ENCODE results near the gene BCAS2.
A peak's percentile ranks its signal among the peaks of the same experiment; 100 is the strongest.
"Not testable (repeated sequence)": the region's sequence is repeated elsewhere in the genome, so short reads cannot be mapped to it uniquely, and the experiment has no call there.

Gene BCAS2

DNA sequence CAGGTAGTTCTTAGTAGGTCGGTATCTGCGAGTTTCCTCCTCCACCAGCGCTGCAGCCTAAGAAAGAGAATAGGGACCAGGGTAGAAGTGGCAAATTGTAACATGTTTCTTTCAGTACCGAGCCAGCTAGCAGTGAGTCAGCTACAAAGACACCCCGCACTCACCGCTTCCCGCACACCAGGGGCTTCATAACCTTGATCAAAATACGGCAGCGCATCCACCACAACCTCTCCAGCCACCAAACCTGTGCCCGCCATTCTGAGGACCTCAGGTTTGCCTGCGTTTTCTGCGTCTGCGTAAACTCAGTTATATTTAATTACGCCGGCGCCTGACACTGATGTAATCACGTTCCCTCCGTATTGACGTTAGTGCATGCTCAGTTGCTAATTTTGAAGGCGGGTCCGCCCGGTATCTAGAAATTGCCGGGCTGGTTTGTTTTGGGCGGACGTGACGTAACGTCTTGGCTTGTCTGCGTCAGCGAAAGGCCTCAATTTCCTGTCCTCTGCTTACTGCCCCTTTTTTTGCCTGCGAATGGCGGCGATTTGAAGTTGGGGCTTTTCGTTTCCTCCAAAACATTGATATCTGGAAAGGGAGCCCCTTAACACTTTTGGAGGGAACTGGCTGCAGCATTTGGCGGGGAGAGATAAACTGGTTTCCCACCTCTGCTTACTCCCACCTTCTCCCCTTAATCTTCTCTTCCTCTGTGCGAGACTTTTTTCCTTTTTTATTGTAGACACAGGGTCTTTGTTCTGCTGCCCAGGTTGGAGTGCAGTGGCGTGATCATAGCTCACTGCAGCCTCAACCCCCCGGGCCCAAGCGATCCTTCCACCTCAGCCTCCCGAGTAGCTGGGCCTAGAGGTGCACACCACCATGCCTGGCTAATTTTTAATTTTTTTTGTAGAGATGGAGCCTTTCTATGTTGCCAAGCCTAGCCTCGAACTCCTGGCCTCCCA is at the start of gene BCAS2:
Gene BCAS2 (minus strand): TSS at position 281 of the 953 bp plus-strand sequence. CDS start 24 bp downstream, at position 257.
- DNase-seq (ENCODE audit: low read depth) = peak; percentile 88

- DNase-seq (ENCODE audit: low read depth) = no peak
These were observed 45.7 kb upstream of the BCAS2 start for GRCh38 chr1:114627107-114627506.

GRCh38 chr1:114623364-114623763 is 41.9 kb upstream of the BCAS2 start:
- no peak for DNase-seq (ENCODE audit: low read depth)

GRCh38 chr1:114620419-114620818 is 39.0 kb upstream of the BCAS2 start:
- DNase-seq (ENCODE audit: low read depth) = no peak

DNA sequence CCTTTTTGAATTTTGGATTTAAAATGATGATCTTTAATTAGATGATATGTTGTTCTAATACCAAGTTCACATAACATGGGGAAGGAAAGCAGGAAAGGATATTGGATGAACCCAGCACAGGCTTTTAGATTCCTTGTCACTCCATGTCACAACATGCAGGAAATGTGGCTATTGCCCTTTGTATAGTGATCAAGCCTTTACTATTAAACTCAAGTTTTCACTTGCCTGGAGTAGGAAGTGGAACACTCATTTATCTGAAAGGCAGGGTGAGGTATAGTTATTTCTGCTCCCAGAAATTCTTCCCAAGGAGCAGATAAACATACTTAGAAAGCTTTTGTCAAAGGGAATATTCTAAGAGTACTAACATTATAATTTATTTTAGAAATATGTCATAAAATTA is 37.2 kb upstream of the BCAS2 start:
- no peak for DNase-seq (ENCODE audit: low read depth)

DNA sequence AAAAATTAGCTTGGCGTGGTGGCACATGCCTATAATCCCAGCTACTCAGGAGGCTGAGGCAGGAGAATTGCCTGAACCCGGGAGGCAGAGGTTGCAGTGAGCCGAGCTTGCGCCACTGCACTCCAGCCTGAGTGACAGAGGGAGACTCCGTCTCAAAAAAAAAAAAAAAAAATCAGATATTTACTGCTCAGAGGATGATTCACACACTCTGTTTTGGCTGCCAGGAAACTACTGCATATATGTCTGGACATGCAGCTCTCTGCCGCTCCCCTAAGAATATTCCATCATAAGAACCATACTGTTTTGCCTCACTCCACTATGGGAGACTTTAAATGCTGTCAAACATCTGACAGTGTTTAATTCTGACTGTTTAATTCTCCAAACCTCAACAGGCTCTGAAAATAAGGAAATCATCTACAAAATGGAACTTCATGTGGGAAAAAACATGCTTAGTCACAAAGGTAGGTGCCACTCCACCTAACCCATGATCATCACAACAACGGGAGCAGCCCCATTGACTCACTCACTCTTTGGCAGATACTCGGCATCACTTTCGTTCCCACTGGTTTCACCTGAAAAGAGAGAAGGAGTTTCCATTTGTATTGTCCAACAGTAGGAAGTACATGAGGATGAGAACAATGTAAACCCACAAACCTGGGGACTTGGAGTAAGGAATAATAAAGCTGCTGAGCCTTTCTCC is 29.3 kb upstream of the BCAS2 start:
- no peak for DNase-seq (ENCODE audit: low read depth)

DNA sequence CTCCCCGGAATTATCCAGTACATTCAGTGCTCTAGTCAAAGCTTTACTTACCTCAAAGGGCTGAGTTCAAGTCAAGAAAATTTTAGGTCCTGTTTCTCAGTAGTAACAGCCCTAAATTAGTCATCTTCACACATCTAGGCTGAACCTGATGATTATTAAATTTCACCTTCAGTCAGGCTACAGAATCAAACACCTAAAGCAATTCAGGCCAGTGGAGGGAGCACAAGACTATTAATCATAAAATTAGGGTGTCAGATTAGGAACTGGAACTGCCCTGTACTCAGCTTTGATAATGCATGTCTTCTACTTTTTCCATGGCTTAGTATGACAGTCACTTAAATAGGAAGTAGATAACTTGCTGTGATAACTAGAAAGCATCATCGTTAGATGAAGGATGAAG is 28.4 kb upstream of the BCAS2 start:
- no peak for DNase-seq (ENCODE audit: low read depth)

GRCh38 chr1:114609026-114609425 is 27.6 kb upstream of the BCAS2 start:
- DNase-seq (ENCODE audit: low read depth) = no peak

- DNase-seq (ENCODE audit: low read depth) = no peak
These were observed 25.8 kb upstream of the BCAS2 start for GRCh38 chr1:114607223-114607622.

DNA sequence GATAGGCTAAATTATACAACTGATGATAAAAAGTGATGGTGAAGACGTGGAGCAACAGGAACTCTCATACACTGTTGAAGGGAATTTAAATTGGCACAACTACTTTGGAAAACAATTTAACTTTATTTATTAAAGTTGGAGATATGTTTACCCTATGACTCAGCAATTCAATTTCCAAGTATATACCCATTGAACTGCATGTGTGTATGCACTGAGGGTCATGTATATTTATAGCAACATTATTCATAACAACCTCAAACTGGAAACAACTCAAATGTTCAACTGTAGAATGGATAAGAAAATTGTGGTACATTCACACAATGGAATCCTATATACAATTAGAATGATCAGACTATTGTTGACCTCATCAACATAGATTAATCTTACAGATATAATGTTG is 16.5 kb upstream of the BCAS2 start:
- DNase-seq (ENCODE audit: low read depth) = no peak

DNA sequence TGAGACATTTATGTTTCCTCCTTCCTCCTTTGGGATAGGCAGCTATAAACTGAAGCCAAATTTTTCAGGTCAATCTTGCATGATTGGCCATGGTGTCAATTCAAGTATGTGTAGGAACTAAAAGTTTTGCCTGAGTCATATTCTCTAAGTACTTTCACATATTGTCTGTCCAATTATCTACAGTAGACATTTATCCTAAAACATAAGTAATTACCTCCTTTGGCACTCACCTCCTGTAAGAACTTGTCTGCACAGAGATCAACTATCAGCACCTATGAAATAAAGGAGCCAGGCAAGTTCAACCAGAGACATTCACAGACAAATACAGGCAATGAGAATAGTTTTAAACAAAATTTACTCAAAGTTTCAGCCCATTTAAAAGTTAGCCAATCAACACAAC is 14.2 kb upstream of the BCAS2 start:
- no peak for DNase-seq (ENCODE audit: low read depth)

DNA sequence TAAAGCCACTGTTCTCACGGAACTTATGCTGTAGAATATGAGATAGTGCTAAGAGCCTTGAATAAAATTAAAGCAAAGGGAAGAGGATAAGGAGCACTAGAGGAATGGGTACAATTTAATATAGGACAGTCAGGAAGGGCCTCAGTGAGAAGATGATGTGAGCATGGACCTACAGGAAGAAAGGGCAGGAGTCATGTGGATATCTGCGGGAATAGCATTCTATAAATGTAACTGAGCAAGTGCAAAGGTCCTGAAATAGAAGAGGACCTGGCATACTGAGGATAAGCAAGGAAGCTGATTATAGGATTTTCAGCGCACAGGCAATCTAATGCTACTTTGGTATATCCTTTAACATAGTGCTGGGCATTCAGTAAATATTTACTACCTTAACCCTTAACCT is 12.6 kb upstream of the BCAS2 start:
- DNase-seq (ENCODE audit: low read depth) = no peak

DNA sequence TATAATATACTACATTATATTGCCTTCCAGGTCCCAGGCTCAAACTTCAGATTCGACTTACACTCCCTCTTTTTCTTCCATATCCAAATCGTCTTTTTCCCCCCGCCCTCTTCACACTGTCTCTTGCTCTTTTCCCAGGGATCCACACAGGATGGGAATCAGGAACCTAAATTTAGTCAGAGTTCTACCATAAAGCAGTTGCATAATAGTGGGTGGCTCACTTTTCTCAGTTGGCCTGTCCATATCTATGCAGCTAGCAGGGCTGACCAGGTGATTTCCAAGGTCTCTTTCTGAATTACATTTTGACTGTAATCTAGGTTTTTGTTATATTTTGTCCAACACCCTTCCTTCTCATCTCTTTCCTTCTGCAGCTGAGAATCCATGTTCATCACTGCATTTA is 7.7 kb upstream of the BCAS2 start:
- no peak for DNase-seq (ENCODE audit: low read depth)

GRCh38 chr1:114588196-114588689 is 6.8 kb upstream of the BCAS2 start:
- no peak for DNase-seq (ENCODE audit: low read depth)

GRCh38 chr1:114587203-114587991 is 6.0 kb upstream of the BCAS2 start:
- no peak for DNase-seq (ENCODE audit: low read depth)

DNA sequence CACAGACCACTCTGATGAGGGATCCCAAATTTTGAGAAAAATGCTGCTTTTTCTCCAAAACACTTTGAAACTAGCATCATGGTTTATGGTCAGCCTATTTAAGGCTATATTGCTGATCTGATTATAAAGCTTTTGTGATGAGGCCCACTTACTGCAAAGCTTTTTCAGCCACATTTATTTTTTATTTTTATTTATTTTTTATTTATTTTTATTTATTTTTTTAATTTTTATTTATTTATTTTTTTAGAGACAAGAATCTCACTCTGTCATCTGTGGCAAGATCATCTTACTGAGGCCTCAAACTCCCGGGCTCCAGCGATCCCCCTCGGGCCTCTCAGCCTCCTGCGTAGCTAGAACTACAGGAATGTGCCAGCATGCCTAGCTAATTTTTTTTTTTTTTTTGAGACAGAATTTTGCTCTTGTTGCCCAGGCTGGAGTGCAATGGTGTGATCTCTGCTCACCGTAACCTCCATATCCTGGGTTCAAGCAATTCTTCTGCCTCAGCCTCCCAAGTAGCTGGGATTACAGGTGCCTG is 5.2 kb upstream of the BCAS2 start:
- DNase-seq (ENCODE audit: low read depth) = no peak

DNA sequence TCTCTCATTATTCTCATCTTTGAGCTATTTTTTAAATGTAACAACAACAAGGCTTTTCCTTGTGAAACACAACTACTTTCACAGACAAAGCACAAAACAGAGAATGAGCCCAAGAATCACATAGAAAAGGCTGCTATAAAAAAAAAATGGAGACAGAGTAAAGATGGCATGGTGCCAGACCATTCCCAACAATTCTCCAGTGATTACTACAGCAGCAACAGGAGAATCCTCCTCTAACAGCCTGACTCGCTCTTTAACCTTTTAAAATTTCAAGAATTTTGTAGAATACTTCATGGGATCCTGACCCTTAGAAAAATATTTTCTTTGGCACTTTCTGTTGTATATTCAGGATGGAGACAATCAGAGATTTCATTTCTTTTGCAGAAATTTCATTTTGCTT is 3.8 kb upstream of the BCAS2 start:
- no peak for DNase-seq (ENCODE audit: low read depth)

DNA sequence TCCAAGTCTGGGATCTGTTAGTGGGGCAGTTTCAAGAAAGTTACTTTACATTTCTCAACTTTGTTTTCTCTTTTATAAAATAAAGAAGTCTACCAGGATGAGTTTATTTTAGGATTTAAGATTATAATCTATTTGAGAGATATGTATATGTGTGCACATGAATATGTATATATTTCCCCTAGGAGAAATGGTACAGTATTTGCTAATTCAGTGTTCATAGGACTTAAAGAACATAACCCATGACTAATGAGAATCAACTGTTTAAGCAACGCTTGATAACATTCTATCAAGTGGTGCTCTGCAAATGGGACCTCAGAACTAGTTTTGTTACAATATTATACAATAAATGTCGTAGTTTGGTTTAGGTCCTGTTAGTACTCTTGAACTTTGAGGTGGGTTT is 7.0 kb downstream of the BCAS2 start:
- DNase-seq (ENCODE audit: low read depth) = no peak

DNA sequence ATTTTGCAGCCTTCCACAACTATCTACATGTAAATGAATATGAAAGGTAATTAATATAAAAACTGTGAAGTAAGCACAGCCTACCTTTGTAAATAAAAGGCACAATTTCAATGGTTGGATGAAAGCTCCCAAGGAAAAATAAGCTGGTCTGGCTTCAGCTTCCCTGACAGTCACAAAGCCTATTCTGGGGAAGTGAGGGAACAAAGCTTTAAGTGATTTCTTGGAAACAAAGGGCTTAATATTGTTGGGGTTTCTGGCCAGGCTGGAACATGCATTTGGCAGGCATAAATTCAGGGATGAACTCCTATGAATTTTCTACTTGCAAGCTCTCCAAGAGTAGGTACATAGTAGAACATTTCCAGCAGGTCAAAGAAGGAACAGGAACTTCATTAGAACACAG is 17.3 kb downstream of the BCAS2 start:
- DNase-seq (ENCODE audit: low read depth) = no peak

GRCh38 chr1:114562978-114563510 is 18.4 kb downstream of the BCAS2 start:
- DNase-seq (ENCODE audit: low read depth) = not testable (repeated sequence)

DNA sequence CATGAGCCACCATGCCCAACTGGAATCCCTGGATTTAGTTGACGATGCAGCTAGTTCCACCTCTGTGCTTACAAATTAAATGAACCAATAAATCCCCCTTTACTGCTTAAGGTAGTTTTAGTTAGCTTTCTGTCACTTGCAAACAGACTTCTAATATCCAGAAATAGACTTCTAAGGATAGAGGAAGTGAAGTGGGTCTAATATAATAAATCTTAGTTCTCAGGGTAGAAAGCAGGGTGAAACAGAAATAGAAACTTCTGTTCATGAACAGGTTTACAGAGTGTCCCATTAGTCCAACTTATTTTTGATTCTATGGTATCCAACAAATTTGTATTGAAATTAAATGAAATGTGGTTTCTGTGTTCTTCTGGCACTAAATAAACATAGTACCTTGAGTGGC is 20.1 kb downstream of the BCAS2 start:
- no peak for DNase-seq (ENCODE audit: low read depth)

GRCh38 chr1:114559356-114559755 is 22.1 kb downstream of the BCAS2 start:
- no peak for DNase-seq (ENCODE audit: low read depth)

Data from activated T-cell treated with anti-CD3 and anti-CD28 coated beads for 48 hours (primary cell).